Activated naive CD8-positive, alpha-beta T cell (primary cell): Measurements from ENCODE around the gene SLC5A11.

Source experiments
- H3K27ac Mint-ChIP-seq: one replicate; pipeline ENCODE4 v1.8.0; 2021; ENCODE audit warnings: mixed read lengths
- H3K27me3 Mint-ChIP-seq: one replicate; pipeline ENCODE4 v1.8.0; 2021; ENCODE audit warnings: mixed read lengths
- H3K36me3 Mint-ChIP-seq: one replicate; pipeline ENCODE4 v1.8.0; 2021; ENCODE audit warnings: mixed read lengths
- H3K4me1 Mint-ChIP-seq: one replicate; pipeline ENCODE4 v1.8.0; 2021; ENCODE audit warnings: low read depth, mixed read lengths
- H3K4me3 Mint-ChIP-seq: one replicate; pipeline ENCODE4 v1.8.0; 2021; ENCODE audit warnings: mild to moderate bottlenecking, mixed read lengths
- H3K9me3 Mint-ChIP-seq: one replicate; pipeline ENCODE4 v1.8.0; 2021; ENCODE audit warnings: low read depth, mixed read lengths

The SLC5A11 gene

GRCh38 chr16:24943471-24943870 lies 97.7 kb downstream of the SLC5A11 start:
- H3K27ac Mint-ChIP-seq: no peak overlapping the region
- no peaks in the 10 kb centered on the region for H3K9me3 Mint-ChIP-seq
- H3K36me3 Mint-ChIP-seq: peaks cover 19% of the 10 kb centered on the region
- no peaks in the 10 kb centered on the region for H3K27me3 Mint-ChIP-seq
- H3K4me3 Mint-ChIP-seq: no peak overlapping the region
- no peaks in the 10 kb centered on the region for H3K4me1 Mint-ChIP-seq

- Mint-ChIP-seq H3K4me3 (no peak overlapping the region), H3K9me3 (no peaks in the 10 kb centered on the region), H3K36me3 (peaks cover 17% of the 10 kb centered on the region), H3K4me1 (no peaks in the 10 kb centered on the region), H3K27me3 (no peaks in the 10 kb centered on the region), H3K27ac (no peak overlapping the region)
Observed at GRCh38 chr16:24944206-24944605, 98.4 kb downstream of the SLC5A11 start.

- Mint-ChIP-seq H3K27me3 (no peaks in the 10 kb centered on the region), H3K27ac (no peak overlapping the region), H3K9me3 (no peaks in the 10 kb centered on the region), H3K4me1 (no peaks in the 10 kb centered on the region), H3K4me3 (no peak overlapping the region), H3K36me3 (peaks cover 15% of the 10 kb centered on the region)
Observed at GRCh38 chr16:24946155-24946554, 100.4 kb downstream of the SLC5A11 start.

GRCh38 chr16:24950275-24950674 lies 104.5 kb downstream of the SLC5A11 start:
- Mint-ChIP-seq H3K27me3 (no peaks in the 10 kb centered on the region), H3K9me3 (no peaks in the 10 kb centered on the region), H3K4me3 (no peak overlapping the region), H3K27ac (no peak overlapping the region), H3K36me3 (peaks cover 9% of the 10 kb centered on the region), H3K4me1 (no peaks in the 10 kb centered on the region)

- no peaks in the 10 kb centered on the region for H3K27me3 Mint-ChIP-seq
- H3K4me3 Mint-ChIP-seq: no peak overlapping the region
- peaks cover 2% of the 10 kb centered on the region for H3K4me1 Mint-ChIP-seq
- no peak overlapping the region for H3K27ac Mint-ChIP-seq
- peaks cover 15% of the 10 kb centered on the region for H3K36me3 Mint-ChIP-seq
- H3K9me3 Mint-ChIP-seq: no peaks in the 10 kb centered on the region
Observed at GRCh38 chr16:24953306-24953705, 107.5 kb downstream of the SLC5A11 start.

GRCh38 chr16:24953721-24954120 lies 108.0 kb downstream of the SLC5A11 start:
- H3K27me3 Mint-ChIP-seq: no peaks in the 10 kb centered on the region
- H3K4me1 Mint-ChIP-seq: peaks cover 2% of the 10 kb centered on the region
- no peak overlapping the region for H3K27ac Mint-ChIP-seq
- no peak overlapping the region for H3K4me3 Mint-ChIP-seq
- H3K9me3 Mint-ChIP-seq: no peaks in the 10 kb centered on the region
- H3K36me3 Mint-ChIP-seq: peaks cover 13% of the 10 kb centered on the region

GRCh38 chr16:24954137-24954536 lies 108.4 kb downstream of the SLC5A11 start:
- no peak overlapping the region for H3K27ac Mint-ChIP-seq
- H3K9me3 Mint-ChIP-seq: no peaks in the 10 kb centered on the region
- peaks cover 13% of the 10 kb centered on the region for H3K36me3 Mint-ChIP-seq
- no peak overlapping the region for H3K4me3 Mint-ChIP-seq
- H3K27me3 Mint-ChIP-seq: no peaks in the 10 kb centered on the region
- peaks cover 2% of the 10 kb centered on the region for H3K4me1 Mint-ChIP-seq

GRCh38 chr16:24955975-24956731 lies 110.4 kb downstream of the SLC5A11 start:
- no peaks in the 10 kb centered on the region for H3K9me3 Mint-ChIP-seq
- no peaks in the 10 kb centered on the region for H3K27me3 Mint-ChIP-seq
- no peak overlapping the region for H3K4me3 Mint-ChIP-seq
- H3K4me1 Mint-ChIP-seq: peaks cover 2% of the 10 kb centered on the region
- no peak overlapping the region for H3K27ac Mint-ChIP-seq
- peaks cover 13% of the 10 kb centered on the region for H3K36me3 Mint-ChIP-seq

- Mint-ChIP-seq H3K9me3 (peaks cover 4% of the 10 kb centered on the region), H3K4me1 (peaks cover 2% of the 10 kb centered on the region), H3K27me3 (no peaks in the 10 kb centered on the region), H3K4me3 (no peak overlapping the region), H3K27ac (no peak overlapping the region), H3K36me3 (peaks cover 22% of the 10 kb centered on the region)
Observed at GRCh38 chr16:24957887-24958286, 112.1 kb downstream of the SLC5A11 start.
